Gastroesophageal sphincter (tissue), 4 donors: ENCODE measurements around the gene MUC5AC. TPM values are rescaled to one million over a fixed set of nuclear protein-coding genes. Genes with fewer than 3 reads are reported as not detected.
"Not testable (repeated sequence)": the region's sequence is repeated elsewhere in the genome, so short reads cannot be mapped to it uniquely, and the experiment has no call there.

Experiments used
- ATAC-seq: fragments of 150-250 bp; one replicate; pipeline ENCODE4 v1.9.1; 2016; ENCODE audit warnings: mild to moderate bottlenecking, moderate library complexity
- H3K27ac ChIP-seq, 4 donors: fragments of 200-600 bp; sonication (generic) in 3 of 4; 1 replicate in 3 of 4; 2 replicates in 1 of 4; pipeline ENCODE4 v1.5.1; 2016 to 2019
- H3K27me3 ChIP-seq: fragments of 200-600 bp; sonication (generic); one replicate; pipeline ENCODE4 v1.5.1; 2019
- H3K36me3 ChIP-seq, 2 donors: fragments of 200-600 bp; sonication (generic); one replicate each; pipeline ENCODE4 v1.5.1; 2019; ENCODE audit warnings: control low read depth in 1 of 2
- H3K4me1 ChIP-seq, 3 donors: fragments of 200-600 bp; sonication (generic); 1 replicate in 2 of 3; 2 replicates in 1 of 3; pipeline ENCODE4 v1.5.1; 2016 to 2019; ENCODE audit warnings: control low read depth in 2 of 3
- H3K4me3 ChIP-seq, 2 donors: fragments of 200-600 bp; sonication (generic); one replicate each; pipeline ENCODE4 v1.5.1; 2019; ENCODE audit warnings: mild to moderate bottlenecking in 1 of 2, moderate library complexity in 1 of 2
- H3K9me3 ChIP-seq, 3 donors: fragments of 200-600 bp; sonication (generic); one replicate each; pipeline ENCODE4 v1.5.1; 2017 to 2019; ENCODE audit warnings: control low read depth in 2 of 3
- EP300 ChIP-seq: sonication (generic); formaldehyde crosslinking; IDR thresholded peaks from one replicate; pipeline ENCODE4 v1.6.1; 2017; ENCODE audit warnings: antibody characterized with exemption, mild to moderate bottlenecking
- POLR2A ChIP-seq, 2 donors: fragments of 450-650 bp; IDR thresholded peaks; one replicate each; pipeline ENCODE4 v1.6.1; 2017; ENCODE audit warnings: antibody characterized with exemption in 2 of 2, mild to moderate bottlenecking in 2 of 2, moderate library complexity in 1 of 2
- POLR2AphosphoS5 ChIP-seq: sonication (generic); formaldehyde crosslinking; IDR thresholded peaks from one replicate; pipeline ENCODE4 v1.6.1; 2017; ENCODE audit warnings: antibody characterized with exemption
- WGBS, 2 donors: methylation state at CpG; one replicate each; pipeline ENCODE4 v1.1.5; 2018; ENCODE audit warnings: low coverage in 1 of 2; 5-methylcytosine and 5-hydroxymethylcytosine counted together
- total RNA-seq, 4 donors: library from RNA; depleted of rRNA; stranded (reverse); fragments of >200 nt; gene quantifications; one replicate each; pipeline ENCODE4 v1.1.0, GENCODE V29; 2016
- TF ChIP-seq, protein P1 (sequence below), 4 experiments: fragments of 200-600 bp in 2 of 4; fragments of 450-650 bp in 2 of 4; sonication (generic) in 1 of 4; IDR thresholded peaks; one replicate each; pipeline ENCODE4 v1.5.1; 2017 to 2019; ENCODE audit warnings: antibody characterized with exemption in 4 of 4, mild to moderate bottlenecking in 2 of 4, moderate library complexity in 2 of 4

The MUC5AC gene
- total RNA-seq, 4 donors from 2014 or later = 0.02 to 0.31 TPM; not detected in 2

DNA sequence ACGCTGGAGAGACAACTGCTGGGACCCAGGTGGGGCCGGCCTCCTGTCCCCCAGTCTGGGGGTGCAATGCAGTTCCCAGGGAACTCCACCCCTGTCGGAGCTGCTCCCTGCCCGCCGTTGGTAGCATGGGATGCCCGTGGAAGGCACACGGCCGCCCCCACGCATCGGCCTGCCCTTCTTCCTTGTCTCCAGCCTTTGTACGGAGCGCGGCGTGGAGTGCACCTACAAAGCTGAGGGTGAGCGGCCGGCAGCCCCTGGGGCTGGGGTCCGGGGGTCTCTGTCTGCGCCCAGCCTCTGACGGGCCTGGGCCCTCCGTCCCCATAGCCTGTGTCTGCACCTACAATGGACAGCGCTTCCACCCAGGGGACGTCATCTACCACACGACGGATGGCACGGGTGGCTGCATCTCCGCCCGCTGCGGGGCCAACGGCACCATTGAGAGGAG lies 23.2 kb downstream of the MUC5AC start:
- peaks cover 71% of the 10 kb centered on the region for H3K27me3 ChIP-seq
- no peaks in the 10 kb centered on the region for H3K36me3 ChIP-seq
- H3K9me3 ChIP-seq = no peaks in the 10 kb centered on the region
- no peak overlapping the region for H3K27ac ChIP-seq
- no peak for ATAC-seq
- TF ChIP-seq, protein P1, sequence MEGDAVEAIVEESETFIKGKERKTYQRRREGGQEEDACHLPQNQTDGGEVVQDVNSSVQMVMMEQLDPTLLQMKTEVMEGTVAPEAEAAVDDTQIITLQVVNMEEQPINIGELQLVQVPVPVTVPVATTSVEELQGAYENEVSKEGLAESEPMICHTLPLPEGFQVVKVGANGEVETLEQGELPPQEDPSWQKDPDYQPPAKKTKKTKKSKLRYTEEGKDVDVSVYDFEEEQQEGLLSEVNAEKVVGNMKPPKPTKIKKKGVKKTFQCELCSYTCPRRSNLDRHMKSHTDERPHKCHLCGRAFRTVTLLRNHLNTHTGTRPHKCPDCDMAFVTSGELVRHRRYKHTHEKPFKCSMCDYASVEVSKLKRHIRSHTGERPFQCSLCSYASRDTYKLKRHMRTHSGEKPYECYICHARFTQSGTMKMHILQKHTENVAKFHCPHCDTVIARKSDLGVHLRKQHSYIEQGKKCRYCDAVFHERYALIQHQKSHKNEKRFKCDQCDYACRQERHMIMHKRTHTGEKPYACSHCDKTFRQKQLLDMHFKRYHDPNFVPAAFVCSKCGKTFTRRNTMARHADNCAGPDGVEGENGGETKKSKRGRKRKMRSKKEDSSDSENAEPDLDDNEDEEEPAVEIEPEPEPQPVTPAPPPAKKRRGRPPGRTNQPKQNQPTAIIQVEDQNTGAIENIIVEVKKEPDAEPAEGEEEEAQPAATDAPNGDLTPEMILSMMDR (IDR thresholded peaks at IDR 0.05) = no peak
- TF ChIP-seq POLR2A (IDR thresholded peaks at IDR 0.05) = no peak
- TF ChIP-seq EP300 = no peak
- no peak for TF ChIP-seq POLR2AphosphoS5
- no peaks in the 10 kb centered on the region for H3K4me1 ChIP-seq
- H3K4me3 ChIP-seq = no peak overlapping the region
- WGBS, 2 donors = no CpG with 5 or more reads among the region's 29 CpGs

DNA sequence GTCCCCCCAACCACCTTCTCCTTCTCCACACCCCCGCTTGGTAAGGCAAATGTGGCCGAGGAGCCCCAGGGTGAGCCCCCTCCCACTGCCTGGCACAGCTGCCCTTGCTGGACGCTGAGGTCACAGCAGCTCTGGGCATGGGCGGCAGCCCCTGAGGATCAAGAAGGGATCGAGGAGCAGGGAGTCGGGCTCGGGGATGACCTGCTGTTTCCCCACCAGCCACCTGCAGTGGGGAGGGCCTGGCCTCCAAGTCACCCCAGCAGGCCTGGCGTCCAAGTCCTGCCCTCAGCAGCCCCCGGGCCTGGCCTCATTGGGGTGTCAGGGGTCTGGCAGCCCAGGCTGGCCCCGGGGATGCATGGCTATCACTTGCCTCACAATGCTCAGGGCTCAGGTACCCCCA lies 23.7 kb downstream of the MUC5AC start:
- H3K36me3 ChIP-seq = no peaks in the 10 kb centered on the region
- H3K4me3 ChIP-seq = no peak overlapping the region
- H3K9me3 ChIP-seq = no peaks in the 10 kb centered on the region
- H3K27ac ChIP-seq = no peak overlapping the region
- TF ChIP-seq POLR2AphosphoS5 (no peak), EP300 (no peak), POLR2A (IDR thresholded peaks at IDR 0.05) (no peak)
- TF ChIP-seq, protein P1 (IDR thresholded peaks at IDR 0.05) = no peak
- H3K4me1 ChIP-seq = no peaks in the 10 kb centered on the region
- no peak for ATAC-seq
- no CpG with 5 or more reads among the region's 10 CpGs for WGBS, 2 donors
- peaks cover 66% of the 10 kb centered on the region for H3K27me3 ChIP-seq

DNA sequence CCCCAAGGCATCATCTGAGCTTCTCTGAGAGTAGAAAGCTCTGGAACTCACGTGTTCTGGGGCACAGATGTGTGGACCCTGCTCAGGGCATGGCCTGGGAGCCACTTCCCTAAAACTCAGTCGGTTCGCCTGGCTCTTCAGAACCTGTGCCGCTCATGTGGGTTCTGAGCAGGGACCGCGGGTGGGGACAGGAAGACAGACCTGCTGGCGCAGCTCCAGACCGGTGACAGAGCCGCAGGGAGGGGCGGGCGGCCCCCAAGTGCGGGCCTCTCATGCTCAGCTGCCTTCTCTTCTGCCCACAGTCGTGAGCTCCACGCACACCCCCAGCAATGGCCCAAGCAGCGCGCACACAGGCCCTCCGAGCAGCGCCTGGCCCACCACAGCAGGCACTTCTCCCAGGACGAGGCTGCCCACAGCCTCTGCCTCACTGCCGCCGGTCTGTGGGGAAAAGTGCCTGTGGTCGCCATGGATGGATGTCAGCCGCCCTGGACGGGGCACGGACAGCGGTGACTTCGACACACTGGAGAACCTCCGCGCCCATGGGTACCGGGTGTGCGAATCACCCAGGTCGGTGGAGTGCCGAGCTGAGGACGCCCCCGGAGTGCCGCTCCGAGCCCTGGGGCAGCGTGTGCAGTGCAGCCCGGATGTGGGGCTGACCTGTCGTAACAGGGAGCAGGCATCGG lies 24.2 kb downstream of the MUC5AC start:
- Histone ChIP-seq H3K27ac (no peak overlapping the region), H3K4me1 (no peaks in the 10 kb centered on the region), H3K9me3 (no peaks in the 10 kb centered on the region), H3K4me3 (no peak overlapping the region), H3K36me3 (no peaks in the 10 kb centered on the region), H3K27me3 (peaks cover 61% of the 10 kb centered on the region)
- WGBS, 2 donors = no CpG with 5 or more reads among the region's 41 CpGs
- no peak for ATAC-seq
- TF ChIP-seq, protein P1 (IDR thresholded peaks at IDR 0.05) = no peak
- TF ChIP-seq POLR2A (IDR thresholded peaks at IDR 0.05) = no peak
- no peak for TF ChIP-seq POLR2AphosphoS5
- TF ChIP-seq EP300 = no peak

DNA sequence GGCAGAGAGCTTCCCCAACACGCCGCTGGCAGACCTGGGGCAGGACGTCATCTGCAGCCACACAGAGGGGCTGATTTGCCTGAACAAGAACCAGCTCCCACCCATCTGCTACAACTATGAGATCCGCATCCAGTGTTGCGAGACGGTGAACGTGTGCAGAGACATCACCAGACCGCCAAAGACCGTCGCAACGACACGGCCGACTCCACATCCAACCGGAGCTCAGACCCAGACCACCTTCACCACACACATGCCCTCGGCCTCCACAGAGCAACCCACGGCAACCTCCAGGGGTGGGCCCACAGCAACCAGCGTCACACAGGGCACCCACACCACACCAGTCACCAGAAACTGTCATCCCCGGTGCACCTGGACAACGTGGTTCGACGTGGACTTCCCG lies 26.4 kb downstream of the MUC5AC start:
- not testable (repeated sequence) for H3K4me1 ChIP-seq, ATAC-seq, H3K4me3 ChIP-seq, H3K27ac ChIP-seq, H3K9me3 ChIP-seq, H3K36me3 ChIP-seq
- no CpG with 5 or more reads among the region's 22 CpGs for WGBS, 2 donors
- peaks cover 49% of the 10 kb centered on the region for H3K27me3 ChIP-seq

DNA sequence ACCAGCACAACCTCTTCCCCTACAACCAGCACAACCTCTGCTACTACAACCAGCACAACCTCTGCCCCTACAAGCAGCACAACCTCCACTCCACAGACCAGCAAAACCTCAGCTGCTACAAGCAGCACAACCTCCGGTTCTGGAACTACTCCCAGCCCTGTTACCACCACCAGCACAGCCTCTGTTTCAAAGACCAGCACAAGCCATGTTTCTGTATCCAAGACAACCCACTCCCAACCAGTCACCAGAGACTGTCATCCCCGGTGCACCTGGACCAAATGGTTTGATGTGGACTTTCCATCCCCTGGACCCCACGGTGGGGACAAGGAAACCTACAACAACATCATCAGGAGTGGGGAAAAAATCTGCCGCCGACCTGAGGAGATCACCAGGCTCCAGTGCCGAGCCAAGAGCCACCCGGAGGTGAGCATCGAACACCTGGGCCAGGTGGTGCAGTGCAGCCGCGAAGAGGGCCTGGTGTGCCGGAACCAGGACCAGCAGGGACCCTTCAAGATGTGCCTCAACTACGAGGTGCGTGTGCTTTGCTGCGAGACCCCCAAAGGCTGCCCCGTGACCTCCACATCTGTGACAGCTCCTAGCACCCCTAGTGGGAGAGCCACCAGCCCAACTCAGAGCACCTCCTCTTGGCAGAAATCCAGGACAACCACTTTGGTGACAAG lies 30.8 kb downstream of the MUC5AC start:
- H3K27ac ChIP-seq, H3K36me3 ChIP-seq, H3K4me3 ChIP-seq, ATAC-seq, H3K9me3 ChIP-seq, H3K4me1 ChIP-seq: not testable (repeated sequence)
- 83% methylated on average over 5 of the region's 15 CpGs; no CpG with 5 or more reads in 1 of the 2 donors for WGBS, 2 donors
- peaks cover 56% of the 10 kb centered on the region for H3K27me3 ChIP-seq

DNA sequence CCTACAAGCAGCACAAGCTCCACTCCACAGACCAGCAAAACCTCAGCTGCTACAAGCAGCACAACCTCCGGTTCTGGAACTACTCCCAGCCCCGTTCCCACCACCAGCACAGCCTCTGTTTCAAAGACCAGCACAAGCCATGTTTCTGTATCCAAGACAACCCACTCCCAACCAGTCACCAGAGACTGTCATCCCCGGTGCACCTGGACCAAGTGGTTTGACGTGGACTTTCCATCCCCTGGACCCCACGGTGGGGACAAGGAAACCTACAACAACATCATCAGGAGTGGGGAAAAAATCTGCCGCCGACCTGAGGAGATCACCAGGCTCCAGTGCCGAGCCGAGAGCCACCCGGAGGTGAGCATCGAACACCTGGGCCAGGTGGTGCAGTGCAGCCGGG lies 32.1 kb downstream of the MUC5AC start:
- not testable (repeated sequence) for H3K9me3 ChIP-seq, H3K36me3 ChIP-seq, H3K4me3 ChIP-seq, H3K27ac ChIP-seq, H3K4me1 ChIP-seq, ATAC-seq
- 24 to 64% methylated on average over 2 to 4 of the region's 12 CpGs for WGBS, 2 donors
- H3K27me3 ChIP-seq = peaks cover 67% of the 10 kb centered on the region

DNA sequence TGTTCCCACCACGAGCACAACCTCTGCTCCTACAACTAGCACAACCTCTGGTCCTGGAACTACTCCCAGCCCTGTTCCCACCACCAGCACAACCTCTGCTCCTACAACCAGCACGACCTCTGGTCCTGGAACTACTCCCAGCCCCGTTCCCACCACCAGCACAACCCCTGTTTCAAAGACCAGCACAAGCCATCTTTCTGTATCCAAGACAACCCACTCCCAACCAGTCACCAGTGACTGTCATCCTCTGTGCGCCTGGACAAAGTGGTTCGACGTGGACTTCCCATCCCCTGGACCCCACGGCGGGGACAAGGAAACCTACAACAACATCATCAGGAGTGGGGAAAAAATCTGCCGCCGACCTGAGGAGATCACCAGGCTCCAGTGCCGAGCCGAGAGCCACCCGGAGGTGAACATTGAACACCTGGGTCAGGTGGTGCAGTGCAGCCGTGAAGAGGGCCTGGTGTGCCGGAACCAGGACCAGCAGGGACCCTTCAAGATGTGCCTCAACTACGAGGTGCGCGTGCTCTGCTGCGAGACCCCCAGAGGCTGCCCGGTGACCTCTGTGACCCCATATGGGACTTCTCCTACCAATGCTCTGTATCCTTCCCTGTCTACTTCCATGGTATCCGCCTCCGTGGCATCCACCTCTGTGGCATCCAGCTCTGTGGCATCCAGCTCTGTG lies 34.2 kb downstream of the MUC5AC start:
- not testable (repeated sequence) for H3K9me3 ChIP-seq, ATAC-seq, H3K4me1 ChIP-seq, H3K4me3 ChIP-seq, H3K27ac ChIP-seq, H3K36me3 ChIP-seq
- 79 to 96% methylated on average over 5 to 9 of the region's 22 CpGs for WGBS, 2 donors
- H3K27me3 ChIP-seq = peaks cover 82% of the 10 kb centered on the region
